Measurements from ENCODE around the gene CCNT1.
"Not testable (repeated sequence)": the region's sequence is repeated elsewhere in the genome, so short reads cannot be mapped to it uniquely, and the experiment has no call there.

The CCNT1 gene

DNA sequence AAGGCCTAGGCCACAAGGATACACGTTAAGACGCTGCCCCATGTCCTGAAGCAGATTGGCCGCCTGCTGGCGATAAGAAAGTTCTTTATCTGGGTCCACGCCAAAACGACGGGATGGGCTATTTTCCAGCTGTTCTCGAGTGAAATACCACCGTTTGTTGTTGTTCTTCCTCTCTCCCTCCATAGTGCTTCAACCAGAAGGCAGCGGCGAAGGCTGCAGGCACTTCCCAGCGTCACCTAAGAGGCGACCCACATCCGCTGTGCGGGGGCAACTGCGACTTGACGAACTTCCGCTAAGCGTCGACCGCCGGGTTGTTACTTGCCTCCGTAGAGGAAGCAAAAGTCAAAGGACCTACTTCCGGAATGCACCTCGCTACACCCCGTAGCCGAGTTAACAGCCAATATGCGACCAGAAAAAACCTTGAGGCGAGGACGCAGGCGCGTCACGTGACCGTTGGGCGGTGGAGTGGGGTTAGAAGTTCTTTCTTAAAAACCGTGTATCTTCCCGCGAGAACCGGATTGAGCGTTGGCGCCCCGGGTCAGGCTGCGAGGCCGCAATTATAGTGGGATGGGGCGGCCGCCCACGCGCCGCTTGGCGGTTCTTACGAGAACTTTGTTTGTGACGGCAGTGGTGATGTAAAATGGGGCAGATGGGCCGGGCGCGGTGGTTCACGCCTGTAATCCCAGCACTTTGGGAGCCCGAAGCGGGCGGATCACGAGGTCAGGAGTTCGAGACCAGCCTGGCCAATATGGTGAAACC is at the start of gene CCNT1:
Gene CCNT1, minus strand, starts transcription at position 215 of the 759 bp plus-strand sequence. Its CDS starts 32 bp downstream, at position 183.
- peak; percentile 97 to 99 for DNase-seq (ENCODE audit: low read depth in 2 of 2)

DNA sequence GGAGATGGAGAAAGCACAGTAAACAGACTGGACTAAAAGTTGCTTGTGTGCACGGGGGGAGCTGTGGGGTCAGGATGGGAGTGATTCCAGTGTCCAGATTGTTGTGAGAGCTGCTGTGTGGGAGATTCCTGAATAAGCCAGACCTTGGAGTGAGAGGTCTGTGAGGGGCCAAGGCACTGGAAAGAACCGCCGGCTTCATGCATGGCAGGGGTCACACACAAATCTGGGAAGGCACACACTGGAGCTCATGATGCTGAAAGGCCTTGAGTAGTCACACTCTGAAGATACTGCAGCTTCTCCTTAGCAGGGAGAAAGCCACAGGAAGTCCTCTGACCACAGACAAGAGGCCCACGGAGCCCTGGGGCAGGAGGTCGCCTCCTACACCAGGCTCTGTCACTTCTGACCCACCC is 49.3 kb upstream of the CCNT1 start:
- no peak for DNase-seq (ENCODE audit: low read depth in 2 of 2)

DNA sequence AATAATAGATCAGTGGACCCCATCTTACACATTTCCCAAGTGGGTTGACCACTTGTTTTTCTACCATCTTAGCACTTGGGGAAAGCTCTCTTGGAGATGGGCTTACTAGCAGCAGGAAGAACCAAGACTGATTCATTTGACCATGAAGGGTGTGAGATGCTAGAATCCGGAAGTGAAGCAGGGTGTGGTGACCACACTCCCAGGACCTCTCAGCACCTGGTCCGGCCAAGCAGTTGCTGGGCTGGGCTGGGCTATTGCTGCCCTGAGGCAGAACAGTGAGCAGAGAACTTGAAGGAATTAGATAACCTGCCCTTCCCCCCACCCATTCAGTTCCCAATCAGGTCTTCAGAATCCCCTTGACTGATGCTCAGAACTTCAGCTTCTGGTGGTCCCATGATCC is 48.0 kb upstream of the CCNT1 start:
- DNase-seq (ENCODE audit: low read depth in 2 of 2): no peak

DNA sequence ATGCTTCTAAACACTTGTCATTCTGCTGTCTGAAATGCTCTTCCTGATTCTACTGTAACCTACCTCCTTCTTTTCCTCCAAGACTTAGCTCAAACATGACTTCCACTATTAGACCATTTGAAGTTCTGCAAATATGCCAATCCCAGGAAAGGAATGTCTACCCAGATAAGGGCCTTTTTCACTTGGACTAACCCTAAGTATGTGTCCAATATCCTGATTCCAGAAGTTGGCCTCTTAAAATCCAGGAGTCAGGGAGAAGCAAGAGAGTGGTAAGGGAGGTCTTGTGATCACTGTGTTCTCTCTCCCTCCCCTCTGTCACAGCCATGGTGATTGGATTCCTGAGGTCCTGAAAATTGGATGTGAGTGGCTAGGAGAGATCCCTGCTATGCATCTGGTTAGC is 42.2 kb upstream of the CCNT1 start:
- no peak for DNase-seq (ENCODE audit: low read depth in 2 of 2)

DNA sequence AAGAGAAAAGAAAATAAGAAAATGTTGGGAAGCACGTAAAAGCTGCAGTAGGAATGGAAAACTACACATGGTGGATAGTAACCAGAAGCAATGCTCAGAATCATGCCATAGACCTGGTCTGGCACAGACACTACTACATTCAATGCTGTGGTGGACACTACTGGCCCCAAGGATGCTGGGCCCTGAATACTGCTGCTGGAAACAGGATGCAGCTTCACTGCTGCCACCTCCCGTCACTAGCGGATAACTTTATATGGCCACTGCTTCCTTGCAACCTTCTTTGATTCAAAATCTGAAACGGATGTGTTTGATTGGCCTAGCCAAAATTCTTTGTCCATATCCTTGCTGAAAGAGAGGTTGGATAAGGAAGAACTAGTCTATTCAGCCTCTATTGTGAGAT is 41.7 kb upstream of the CCNT1 start:
- DNase-seq (ENCODE audit: low read depth in 2 of 2): no peak

DNA sequence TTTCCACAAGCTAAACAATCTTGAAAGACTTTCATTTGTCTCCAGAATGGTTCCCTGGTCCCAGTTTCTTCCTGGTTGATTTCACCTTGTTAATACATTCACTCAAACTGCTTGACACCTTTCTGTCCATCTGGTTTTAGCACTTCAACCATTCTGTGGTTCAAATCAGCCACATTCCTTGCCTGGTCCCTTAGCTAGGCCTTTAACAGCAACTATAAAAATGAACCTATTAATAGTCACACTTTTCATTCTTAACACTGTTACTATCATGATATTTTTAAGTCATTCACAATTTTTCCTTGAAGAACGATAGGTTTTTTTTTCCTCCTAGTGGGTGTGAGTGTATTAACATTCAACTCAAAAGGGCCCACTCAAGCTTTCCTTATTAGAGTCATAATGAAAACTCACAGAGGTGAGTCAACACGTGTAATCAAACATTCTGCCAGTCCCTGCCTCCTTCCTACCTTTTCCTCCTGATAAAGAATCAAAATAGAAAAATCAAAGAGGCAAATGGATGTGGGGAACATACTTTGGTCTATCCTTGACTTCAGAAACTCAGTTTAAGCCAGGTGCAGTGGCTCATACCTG is 34.4 kb upstream of the CCNT1 start:
- DNase-seq (ENCODE audit: low read depth in 2 of 2): no peak

DNA sequence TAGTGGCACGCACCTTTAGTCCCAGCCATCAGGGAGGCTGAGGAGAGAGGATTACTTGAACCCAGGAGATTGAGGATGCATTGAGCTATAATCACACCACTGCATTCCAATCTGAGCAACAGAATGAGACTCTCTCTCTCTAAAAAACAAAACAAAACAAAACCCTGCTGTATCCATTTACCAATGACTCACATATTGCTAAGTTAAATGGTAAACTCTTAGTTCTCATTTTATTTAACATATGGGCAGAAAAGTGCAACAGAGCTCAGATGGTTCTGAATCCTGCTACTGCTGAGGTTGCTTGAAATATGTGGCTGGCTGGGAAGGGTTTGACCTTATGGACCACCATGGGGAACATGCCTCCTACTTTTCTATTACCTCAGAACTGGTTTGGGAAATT is 33.7 kb upstream of the CCNT1 start:
- no peak for DNase-seq (ENCODE audit: low read depth in 2 of 2)

DNA sequence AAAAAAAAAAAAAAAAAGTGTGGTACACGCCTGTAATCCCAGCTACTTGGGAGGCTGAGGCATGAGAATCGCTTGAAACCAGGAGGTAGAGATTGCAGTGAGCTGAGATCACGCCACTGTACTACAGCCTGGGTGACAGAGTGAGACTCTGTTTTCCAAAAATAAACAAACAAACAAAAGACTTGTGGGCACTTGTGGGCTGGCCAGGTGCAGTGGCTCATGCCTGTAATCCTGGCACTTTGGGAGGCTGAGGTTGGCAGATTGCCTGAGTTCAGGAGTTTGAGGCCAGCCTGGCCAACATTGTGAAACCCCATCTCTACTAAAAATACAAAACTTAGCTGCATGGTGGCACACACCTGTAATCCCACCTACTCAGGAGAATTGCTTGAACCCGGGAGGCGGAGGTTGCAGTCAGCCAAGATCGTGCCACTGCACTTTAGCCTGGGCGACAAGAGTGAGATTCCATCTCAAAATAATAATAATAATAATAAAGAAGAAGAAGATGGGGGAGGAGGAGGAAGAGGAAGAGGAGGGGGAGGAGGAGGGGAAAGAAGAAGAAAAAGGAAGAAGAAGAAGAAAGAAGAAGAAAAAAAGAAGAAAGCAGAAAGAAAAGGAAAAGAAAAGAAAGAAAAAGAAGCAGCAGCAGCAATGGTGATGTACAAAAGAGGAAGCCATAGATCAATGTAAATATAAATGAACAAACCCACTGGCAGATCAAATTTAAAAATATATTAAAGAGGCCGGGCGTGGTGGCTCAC is 27.9 kb upstream of the CCNT1 start:
- no peak for DNase-seq (ENCODE audit: low read depth in 2 of 2)

DNA sequence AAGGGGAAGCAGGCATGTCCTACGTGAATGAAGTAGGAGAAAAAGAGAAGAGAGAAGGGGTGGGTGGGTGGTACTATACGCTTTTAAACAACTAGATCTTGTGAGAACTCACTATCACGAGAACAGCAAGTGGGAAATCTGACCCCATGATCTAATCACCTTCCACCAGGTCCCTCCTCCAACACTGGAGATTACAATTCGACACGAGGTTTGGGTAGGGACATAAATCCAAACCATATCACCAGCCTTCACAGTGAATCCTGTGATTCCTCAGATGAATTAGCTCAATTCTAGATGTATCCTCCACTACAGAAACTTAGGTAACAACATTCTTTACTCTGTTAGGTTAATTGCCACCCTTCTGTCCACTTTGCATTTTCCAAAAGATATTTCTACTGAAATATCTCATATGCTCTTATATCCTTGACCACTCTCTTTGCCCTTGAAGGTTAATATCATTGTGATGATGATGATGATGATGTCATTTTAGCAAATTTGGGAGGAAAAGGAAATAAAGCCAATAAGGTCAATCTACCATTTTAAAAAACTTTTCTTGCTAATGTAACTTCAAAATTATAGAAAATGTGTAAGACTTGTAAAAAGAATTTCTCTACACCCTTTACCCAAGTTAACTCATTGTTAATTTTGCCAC is 23.2 kb upstream of the CCNT1 start:
- DNase-seq (ENCODE audit: low read depth in 2 of 2): no peak

DNA sequence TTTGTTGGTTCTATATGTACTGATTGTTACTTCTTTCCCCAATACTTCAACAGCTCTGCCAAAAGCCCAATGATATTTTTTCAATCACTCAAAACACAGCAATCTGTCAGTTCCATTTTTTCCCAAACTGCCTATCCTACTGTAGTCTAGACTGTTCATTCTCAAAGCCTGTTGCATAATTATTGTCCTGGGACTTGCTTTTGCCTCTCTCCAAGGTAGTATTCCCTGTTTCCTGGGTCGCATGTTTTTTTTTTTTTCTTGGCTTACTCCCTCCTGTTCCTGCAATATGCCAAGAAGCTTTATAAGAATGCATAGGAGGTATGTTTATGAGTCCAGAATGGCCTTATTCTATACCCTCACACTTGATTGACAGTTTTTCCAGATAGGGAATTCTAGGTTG is 19.9 kb upstream of the CCNT1 start:
- no peak for DNase-seq (ENCODE audit: low read depth in 2 of 2)

DNA sequence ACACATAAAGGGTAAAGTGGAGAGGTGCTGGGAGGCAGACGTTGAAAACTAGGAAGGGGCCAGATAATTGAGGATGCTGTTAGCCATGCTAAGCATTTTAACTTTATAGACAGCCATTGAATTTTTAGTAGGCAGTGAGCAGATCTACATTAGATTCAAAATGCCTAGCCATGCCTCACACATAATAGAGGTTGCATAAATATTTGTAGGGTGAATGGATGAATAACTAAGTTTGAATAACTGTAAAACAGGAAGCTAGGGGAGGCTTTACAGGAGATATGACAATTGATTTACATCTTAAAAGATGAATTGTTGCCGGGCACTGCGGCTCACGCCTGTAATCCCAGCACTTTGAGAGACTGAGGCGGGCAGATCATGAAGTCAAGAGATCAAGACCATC is 12.3 kb upstream of the CCNT1 start:
- no peak for DNase-seq (ENCODE audit: low read depth in 2 of 2)

DNA sequence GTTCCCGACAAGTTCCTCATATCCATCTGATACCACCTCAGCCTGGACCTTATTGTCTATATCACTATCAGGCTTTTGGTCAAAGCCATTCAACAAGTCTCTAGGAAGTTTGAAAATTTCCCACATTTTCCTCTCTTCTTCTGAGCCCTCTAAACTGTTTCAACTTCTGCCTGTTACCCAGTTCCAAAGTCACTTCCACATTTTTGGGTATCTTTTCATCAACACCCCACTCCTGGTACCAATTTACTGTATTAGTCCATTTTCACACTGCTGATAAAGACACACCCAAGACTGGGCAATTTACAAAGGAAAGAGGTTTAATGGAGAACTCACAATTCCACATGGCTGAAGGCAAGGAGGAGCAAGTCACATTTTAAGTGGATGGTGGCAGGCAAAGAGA is 4.2 kb upstream of the CCNT1 start:
- DNase-seq (ENCODE audit: low read depth in 2 of 2): not testable (repeated sequence)

DNA sequence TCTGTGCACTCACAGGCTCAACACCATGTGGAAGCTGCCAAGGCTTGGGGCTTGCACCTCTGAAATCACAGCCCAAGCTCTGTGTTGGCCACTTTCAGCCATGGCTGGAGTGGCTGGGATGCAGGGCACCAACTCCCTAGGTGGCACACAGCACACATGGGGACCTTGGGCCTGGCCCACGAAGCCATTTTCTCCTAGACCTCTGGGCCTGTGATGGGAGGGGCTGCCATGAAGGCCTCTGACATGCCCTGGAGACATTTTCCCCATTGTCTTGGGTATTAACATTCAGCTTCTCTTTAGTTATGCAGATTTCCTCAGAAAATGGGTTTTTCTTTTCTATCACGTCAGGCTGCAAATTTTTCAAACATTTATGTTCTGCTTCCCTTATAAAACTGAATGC is 3.7 kb upstream of the CCNT1 start:
- not testable (repeated sequence) for DNase-seq (ENCODE audit: low read depth in 2 of 2)

DNA sequence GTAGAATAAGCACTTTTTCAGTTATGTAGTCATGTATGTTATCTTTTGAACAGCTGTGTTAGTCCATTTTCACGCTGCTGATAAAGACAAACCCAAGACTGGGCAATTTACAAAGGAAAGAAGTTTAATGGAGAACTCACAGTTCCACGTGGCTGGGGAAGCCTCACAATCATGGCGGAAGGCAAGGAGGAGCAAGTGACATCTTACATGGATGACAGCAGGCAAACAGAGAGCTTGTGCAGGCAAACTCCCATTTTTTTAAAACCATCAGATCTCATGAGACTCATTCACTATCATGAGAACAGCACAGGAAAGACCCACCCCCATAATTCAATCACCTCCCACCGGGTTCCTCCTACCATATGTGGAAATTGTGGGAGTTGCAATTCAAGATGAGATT is 2.5 kb upstream of the CCNT1 start:
- not testable (repeated sequence) for DNase-seq (ENCODE audit: low read depth in 2 of 2)

DNA sequence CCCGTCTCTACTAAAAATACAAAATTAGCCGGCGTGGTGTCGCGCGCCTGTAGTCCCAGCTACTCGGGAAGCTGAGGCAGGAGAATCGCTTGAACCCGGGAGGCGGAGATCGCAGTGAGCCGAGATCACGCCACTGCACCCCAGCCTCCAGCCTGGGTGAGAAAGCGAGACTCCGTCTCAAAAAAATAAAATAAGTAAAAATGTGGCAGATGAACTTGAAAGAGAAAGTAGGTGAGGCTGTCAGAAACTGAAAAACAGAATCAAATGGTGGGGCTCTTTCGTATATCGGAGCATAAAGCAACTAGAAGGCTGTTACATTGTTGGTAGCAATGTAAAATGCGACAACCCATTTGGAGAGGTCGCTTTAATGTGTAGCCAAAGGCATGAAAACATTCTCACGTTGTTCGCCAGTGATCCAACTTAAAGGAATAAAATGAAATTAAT is 767 bp upstream of the CCNT1 start:
- DNase-seq (ENCODE audit: low read depth in 2 of 2): no peak

DNA sequence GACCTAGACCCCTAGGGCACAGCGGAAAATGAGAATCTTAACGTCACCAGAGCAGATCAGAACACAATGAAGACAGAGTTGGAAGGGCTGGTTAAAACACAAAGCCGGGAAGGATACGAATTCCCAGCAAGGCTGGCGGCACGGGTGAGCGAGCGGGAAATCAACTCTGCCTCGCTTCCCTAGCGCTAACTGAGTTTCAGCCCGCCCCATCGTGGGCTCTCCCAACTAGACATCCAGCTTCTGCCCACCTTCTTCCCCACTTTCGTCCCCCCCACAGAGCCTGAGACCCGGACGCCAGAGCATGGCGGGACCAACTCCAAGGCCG is 377 bp downstream of the CCNT1 start:
- DNase-seq (ENCODE audit: low read depth in 2 of 2): no peak

DNA sequence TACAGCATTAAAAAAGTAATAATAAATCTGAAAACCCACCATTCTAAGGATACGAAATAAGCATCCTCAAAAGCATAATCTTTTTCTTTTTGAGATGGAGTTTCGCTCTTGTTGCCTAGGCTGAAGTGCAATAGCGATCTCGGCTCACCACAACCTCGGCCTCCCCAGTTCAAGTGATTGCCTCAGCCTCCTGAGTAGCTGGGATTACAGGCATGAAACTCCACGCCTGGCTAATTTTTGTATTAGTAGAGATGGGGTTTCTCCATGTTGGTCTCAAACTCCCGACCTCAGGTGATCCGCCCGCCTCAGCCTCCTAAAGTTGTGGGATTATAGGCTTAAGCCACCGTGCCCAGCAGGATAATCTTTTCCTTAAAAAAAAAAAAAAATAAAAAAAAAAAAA is 4.3 kb downstream of the CCNT1 start:
- DNase-seq (ENCODE audit: low read depth in 2 of 2): no peak

DNA sequence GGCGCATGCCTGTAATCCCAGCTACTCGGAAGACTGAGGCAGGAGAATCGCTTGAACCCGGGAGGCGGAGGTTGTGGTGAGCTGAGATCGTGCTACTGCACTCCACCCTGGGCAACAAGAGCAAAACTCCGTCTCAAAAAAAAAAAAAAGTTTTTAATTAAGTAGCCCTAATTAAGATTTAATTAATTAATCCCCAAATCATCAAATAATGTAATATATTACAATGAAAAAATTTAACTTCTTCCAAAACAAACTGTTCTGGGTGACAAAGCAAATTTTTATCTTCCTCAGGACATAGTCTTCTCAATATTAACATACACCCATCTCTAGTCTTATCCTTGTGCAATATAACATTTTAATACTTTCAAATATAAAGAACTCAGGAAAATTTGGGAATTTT is 17.7 kb downstream of the CCNT1 start:
- DNase-seq (ENCODE audit: low read depth in 2 of 2): not testable (repeated sequence)

DNA sequence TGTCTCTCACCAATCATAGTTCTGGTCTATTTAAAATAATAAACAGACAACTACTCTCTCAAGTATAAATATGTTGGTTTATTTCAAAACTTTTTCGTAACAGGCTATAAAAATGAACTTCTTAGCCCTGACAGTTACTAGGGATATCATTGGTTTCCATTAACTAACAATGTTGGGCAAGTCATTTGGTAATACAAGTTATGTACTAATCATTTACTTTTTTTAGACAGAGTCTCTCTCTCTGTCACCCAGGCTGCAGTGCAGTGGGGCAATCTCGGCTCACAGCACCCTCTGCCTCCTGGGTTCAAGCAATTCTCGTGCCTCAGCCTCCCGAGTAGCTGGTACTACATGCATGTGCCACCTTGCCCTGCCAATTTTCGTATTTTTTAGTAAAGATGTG is 19.9 kb downstream of the CCNT1 start:
- DNase-seq (ENCODE audit: low read depth in 2 of 2): no peak

DNA sequence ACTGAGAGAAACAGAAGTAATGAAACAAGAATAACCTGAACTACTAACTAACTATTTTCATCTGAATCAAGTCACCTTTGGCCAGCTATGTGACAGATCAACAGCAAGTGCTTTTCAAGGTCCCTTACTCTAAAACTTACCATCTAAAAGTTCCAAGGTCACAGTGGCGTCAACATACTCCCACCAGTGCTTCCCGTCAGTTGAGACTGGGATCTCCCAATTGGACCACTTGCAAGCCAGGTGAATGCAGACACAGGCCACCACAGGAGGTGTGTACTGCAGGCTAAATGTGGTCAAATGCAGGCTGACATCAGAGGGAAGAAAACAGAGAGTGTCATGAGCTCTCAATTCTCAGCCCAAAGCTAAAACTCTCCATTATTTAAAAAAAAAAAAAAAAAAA is 20.6 kb downstream of the CCNT1 start:
- no peak for DNase-seq (ENCODE audit: low read depth in 2 of 2)

DNA sequence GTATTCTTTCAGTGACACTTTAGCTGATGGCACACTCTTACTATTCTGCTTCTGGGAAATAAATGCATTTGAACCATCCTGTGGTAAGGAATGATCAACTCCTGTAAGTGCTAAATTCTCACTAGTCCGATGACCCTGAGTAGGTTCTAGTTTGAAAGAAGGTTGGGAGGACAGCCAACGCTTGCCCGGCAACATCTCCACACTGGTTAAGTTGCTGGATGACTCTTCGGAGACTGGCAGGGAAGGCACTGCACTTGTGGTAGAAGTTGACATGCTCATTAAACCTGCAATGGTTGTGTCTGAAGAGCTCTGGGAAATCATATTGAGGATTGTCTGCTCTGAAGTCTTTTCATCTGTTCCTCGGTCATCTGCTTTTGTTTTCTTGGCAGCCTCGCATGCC is 22.5 kb downstream of the CCNT1 start:
- DNase-seq (ENCODE audit: low read depth in 2 of 2): no peak

DNA sequence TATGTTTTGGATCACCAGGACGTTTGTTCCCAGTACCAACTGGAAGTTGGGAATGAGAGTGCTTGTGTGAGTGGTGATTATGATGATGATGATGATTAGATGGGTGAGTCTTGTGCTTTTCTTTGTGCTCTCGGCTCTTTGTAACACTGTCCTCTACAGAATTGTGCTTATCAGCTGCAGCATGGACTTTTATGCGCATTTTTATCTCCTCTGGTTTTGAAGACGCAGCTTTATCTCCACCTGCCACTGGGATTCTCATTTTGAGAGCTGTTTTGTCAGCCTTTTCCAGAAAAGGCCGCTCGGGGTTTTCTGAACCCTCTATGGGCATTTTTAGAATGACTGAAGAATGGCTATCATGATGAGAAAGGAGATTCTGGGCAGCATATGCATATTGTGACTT is 22.9 kb downstream of the CCNT1 start:
- no peak for DNase-seq (ENCODE audit: low read depth in 2 of 2)
